ENCODE data around the gene HEATR3.
A peak's percentile ranks its signal among the peaks of the same experiment; 100 is the strongest.
"Not testable (repeated sequence)": the region's sequence is repeated elsewhere in the genome, so short reads cannot be mapped to it uniquely, and the experiment has no call there.

Gene HEATR3

GRCh38 chr16:50114357-50115129 is 48.8 kb downstream of the HEATR3 start:
- no peak for DNase-seq

GRCh38 chr16:50120711-50121110 is 54.9 kb downstream of the HEATR3 start:
- DNase-seq: no peak

GRCh38 chr16:50121278-50121677 is 55.5 kb downstream of the HEATR3 start:
- no peak for DNase-seq

GRCh38 chr16:50121721-50122445 is 56.1 kb downstream of the HEATR3 start:
- peak in 1 of 4 experiments; percentile 20 for DNase-seq

- no peak for DNase-seq
These were observed 57.6 kb downstream of the HEATR3 start for GRCh38 chr16:50123417-50123816.

GRCh38 chr16:50124769-50125168 is 59.0 kb downstream of the HEATR3 start:
- no peak for DNase-seq

GRCh38 chr16:50126183-50126582 is 60.4 kb downstream of the HEATR3 start:
- no peak for DNase-seq

GRCh38 chr16:50132571-50132970 is 66.8 kb downstream of the HEATR3 start:
- DNase-seq: not testable (repeated sequence)

- DNase-seq: no peak
These were observed 67.4 kb downstream of the HEATR3 start for GRCh38 chr16:50133214-50133613.

- DNase-seq: no peak
These were observed 70.6 kb downstream of the HEATR3 start for GRCh38 chr16:50136399-50136798.

- DNase-seq: no peak
These were observed 71.5 kb downstream of the HEATR3 start for GRCh38 chr16:50137268-50137667.

- no peak for DNase-seq
These were observed 73.8 kb downstream of the HEATR3 start for GRCh38 chr16:50139580-50139979.

- DNase-seq: no peak
These were observed 78.4 kb downstream of the HEATR3 start for GRCh38 chr16:50144211-50144610.

- DNase-seq: no peak
These were observed 81.0 kb downstream of the HEATR3 start for GRCh38 chr16:50146479-50147435.

GRCh38 chr16:50151322-50151721 is 85.6 kb downstream of the HEATR3 start:
- DNase-seq: no peak

- no peak for DNase-seq
These were observed 86.0 kb downstream of the HEATR3 start for GRCh38 chr16:50151756-50152155.

GRCh38 chr16:50152351-50152806 is 86.6 kb downstream of the HEATR3 start:
- DNase-seq: peak in 3 of 4 experiments; percentile 36 to 48 (median 45)

- DNase-seq: peak; percentile 73 to 89 (median 78)
These were observed 87.2 kb downstream of the HEATR3 start, which contains the start of gene TENT4B for GRCh38 chr16:50152807-50153595. TSS of gene TENT4B (plus strand) at chr16:50153306. CDS start at chr16:50153622, 316 bp downstream.

- peak in 1 of 4 experiments; percentile 55 for DNase-seq
These were observed 88.0 kb downstream of the HEATR3 start for GRCh38 chr16:50153596-50154419.

- no peak for DNase-seq
These were observed 88.7 kb downstream of the HEATR3 start for GRCh38 chr16:50154420-50154950.

GRCh38 chr16:50155925-50156324 is 90.2 kb downstream of the HEATR3 start:
- no peak for DNase-seq
